ENCODE data around the gene PLEKHA4.
A peak's percentile ranks its signal among the peaks of the same experiment; 100 is the strongest.

Gene PLEKHA4

DNA sequence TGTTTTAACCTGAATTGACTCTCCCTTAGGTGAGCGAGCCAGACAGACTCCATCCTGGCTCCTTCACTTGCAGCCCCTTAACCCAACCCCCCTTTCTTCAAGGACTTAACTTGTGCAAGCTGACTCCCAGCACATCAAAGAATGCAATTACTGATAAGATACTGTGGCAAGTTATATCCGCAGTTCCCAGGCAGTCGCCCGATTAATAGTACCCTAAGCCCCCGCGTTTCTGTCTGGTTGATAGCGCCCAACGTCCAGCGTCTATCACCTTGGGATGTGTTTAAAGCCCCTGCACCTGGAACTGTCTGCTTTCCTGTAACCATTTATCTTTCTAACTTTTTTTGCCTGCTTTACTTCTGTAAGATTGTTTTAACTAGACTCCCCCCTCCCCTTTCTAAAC, 38.3 kb downstream of the PLEKHA4 start:
- no peak for DNase-seq (ENCODE audit: low spot score)

DNA sequence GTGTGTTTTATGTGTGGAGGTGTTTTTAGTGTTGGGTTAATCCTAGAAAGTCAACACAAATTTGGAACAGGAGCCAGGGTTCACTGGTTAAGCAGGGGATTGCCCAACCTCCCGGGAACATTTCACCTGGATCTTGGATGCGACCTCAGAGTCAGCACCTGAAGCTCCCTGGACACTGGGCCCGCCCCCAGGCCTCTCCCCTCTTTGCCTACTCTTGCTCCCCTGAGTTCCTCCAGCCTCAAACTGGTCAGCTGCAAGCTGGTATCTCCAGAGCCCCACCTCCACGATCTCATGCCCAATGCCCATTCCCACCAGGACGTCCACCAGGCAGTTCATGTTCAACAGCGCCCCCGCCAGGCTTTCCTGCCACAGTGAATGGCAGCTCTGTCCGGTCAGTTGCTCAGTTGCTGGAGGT, 41.8 kb downstream of the PLEKHA4 start:
- DNase-seq (ENCODE audit: low spot score), result no peak

GRCh38 chr19:48822514-48822913, 45.9 kb downstream of the PLEKHA4 start:
- DNase-seq (ENCODE audit: low spot score), result no peak

DNA sequence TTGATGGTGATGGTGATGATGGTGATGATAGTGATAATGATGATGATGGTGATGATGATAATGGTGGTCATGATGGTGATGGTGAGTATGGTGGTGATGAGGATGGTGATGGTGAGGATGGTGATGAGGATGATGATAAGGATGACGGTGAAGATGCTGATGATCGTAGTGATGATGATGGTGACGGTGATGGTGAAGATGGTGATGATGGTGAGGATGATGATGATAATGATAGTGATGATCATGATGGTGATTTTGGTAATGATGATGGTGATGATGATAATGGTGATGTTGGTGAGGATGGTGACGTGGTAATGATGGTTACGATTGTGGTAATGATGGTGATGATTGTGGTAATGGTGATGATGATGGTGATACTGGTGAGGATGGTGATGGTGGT, 46.8 kb downstream of the PLEKHA4 start:
- DNase-seq (ENCODE audit: low spot score), result no peak

DNA sequence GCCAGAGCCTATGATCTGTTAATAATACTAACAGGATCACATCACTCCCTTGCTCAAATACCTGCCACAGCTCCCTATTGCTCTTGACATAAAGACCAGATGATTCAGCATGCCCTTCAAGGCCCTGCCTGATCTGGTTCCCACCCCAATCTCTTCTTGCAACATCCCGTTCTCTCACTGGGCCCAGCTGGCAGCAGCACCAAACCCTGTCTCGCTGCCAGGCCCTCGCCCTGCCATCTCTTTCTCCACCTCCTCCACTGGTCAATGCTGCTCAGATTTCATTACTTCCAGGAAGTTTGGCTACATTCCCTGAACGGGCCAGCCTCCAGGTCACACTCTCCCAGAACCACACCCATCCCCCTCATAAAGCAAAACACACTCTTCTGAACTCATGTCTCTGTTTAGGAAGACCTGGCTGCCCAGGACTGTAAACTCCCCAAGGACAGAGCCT, 49.0 kb downstream of the PLEKHA4 start:
- DNase-seq (ENCODE audit: low spot score), result no peak

DNA sequence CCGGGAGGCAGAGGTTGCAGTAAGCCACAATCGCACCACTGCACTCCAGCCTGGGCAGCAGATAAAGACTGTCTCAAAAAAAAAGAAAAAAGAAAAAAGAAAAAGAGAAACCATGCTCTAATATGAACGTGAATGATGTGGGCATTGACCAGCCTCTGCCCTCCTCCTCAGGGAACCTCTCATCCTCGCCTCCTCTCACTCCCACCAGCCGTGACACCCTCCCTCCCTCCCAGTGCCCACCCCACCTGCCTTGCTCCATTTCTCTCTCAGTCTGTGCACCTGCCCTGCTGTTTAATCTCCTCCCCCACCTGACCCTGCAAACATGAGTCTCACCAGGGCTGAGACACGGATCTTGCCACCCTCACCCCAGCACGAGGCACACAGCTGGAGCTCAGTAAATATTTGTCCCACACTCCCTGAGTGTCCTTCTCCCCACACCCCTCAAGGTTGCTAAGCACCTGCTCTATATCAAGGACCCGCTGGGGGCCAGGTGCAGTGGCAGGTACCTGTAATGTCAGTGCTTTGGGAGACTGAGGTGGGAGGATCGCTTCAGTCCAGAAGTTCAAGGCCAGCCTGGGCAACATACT, 50.1 kb downstream of the PLEKHA4 start:
- no peak for DNase-seq (ENCODE audit: low spot score)

DNA sequence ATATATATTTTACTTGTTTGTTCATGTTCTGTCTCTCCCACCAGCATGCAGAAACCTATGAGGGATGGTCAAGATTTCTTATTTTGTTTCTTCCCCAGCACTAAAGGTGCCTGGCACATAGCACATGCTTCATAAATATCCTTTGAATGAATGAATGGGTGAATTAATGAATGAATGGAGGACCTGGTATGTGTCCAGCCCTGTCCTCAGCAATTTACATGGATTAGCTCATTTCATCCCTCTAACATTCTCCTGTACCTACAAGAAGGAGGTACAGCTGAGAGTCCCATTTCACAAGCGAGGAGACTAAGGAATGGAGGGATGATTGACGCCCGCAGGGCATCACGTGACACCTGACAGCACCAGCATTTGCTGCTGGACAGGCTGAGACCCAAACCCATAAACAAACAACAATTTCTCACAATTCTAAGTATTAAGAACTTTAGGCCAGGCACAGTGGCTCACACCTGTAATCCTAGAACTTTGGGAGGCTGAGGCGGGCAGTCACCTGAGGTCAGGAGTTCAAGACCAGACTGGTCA, 50.8 kb downstream of the PLEKHA4 start:
- DNase-seq (ENCODE audit: low spot score), result no peak

GRCh38 chr19:48815870-48816501, 52.4 kb downstream of the PLEKHA4 start:
- no peak for DNase-seq (ENCODE audit: low spot score)

GRCh38 chr19:48814895-48815294, 53.5 kb downstream of the PLEKHA4 start:
- no peak for DNase-seq (ENCODE audit: low spot score)

- DNase-seq (ENCODE audit: low spot score), result no peak
Measured at GRCh38 chr19:48813123-48813913, 55.1 kb downstream of the PLEKHA4 start.

- DNase-seq (ENCODE audit: low spot score), result peak; percentile 61
Measured at GRCh38 chr19:48812094-48812929, 56.1 kb downstream of the PLEKHA4 start.

- no peak for DNase-seq (ENCODE audit: low spot score)
Measured at GRCh38 chr19:48810151-48810550, 58.3 kb downstream of the PLEKHA4 start.

- DNase-seq (ENCODE audit: low spot score), result no peak
Measured at GRCh38 chr19:48807590-48808308, 60.7 kb downstream of the PLEKHA4 start.

DNA sequence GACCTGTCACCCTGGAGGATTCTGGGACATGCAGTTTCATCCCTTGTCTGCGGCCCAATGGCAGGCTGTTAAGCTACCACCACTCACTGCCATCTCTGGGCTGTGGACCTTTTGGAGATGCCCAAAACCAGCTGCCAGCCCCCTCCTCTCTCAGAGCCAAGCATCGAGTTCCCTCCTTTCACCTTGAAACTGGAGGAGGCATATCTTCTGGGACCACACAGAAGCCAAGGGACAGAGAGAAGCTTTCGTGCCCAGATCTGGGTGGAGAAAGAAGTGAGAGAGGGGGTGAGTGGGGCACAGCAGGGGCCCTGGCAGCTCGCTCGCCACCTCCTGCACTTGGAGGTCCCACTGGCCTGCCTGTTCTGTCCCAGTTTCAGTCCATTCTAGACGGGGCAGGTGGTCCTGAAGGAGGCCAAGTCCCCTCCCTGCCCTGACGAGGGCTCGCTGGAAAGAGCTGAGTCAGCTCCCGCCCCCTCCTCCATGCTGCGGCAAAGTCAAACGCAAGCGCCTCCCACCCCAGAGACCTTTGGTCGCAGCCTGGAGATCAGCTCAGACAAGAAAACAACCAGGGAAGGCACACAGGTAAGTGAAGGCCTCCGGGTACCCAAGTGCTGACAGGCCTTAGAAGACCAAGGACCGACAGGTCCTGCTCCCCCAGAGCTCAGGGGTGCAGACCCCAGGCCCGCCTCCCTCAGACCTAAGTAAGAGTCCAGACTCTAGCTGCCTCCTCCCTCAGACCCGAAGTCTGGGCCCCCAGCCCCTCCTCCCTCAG, 61.4 kb downstream of the PLEKHA4 start:
- DNase-seq (ENCODE audit: low spot score), result peak; percentile 34

DNA sequence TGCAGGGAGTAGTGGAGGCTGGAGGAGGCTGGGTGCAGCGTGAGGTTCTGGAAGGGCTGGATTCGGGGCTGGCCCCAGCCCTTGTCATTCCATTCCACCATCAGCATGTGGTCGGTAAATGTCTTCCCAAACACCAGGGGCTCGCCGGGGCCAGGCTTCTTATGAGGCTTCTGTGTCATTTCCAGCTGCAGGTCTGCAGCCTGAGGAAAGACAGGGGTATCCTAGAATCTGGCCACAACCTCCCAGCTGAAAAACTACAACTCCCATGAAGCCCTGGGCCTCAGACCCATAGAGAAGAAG, 61.9 kb downstream of the PLEKHA4 start:
- DNase-seq (ENCODE audit: low spot score), result no peak

- DNase-seq (ENCODE audit: low spot score), result no peak
Measured at GRCh38 chr19:48805452-48805851, 63.0 kb downstream of the PLEKHA4 start.

DNA sequence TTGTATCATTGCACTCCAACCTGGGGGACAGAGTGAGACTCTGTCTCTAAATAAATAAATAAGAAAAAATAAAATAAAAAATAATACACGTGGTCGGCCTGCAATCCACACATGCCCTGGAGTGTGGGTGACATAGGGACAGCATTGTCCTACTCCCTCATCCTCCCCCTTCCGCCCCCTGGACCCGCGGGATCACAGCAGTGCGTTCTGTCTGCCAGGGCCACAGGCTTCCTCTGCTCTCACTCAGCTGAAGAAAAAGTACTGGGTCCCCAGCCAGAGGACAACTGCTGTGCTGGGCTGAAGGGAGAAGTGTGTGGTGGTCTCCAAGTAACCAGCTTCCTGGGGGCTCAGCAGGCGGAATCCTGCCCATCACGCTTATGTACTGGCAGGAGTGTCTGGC, 63.9 kb downstream of the PLEKHA4 start:
- no peak for DNase-seq (ENCODE audit: low spot score)

GRCh38 chr19:48802623-48803022, 65.8 kb downstream of the PLEKHA4 start:
- no peak for DNase-seq (ENCODE audit: low spot score)

GRCh38 chr19:48799358-48800300, 68.8 kb downstream of the PLEKHA4 start:
- DNase-seq (ENCODE audit: low spot score), result no peak

DNA sequence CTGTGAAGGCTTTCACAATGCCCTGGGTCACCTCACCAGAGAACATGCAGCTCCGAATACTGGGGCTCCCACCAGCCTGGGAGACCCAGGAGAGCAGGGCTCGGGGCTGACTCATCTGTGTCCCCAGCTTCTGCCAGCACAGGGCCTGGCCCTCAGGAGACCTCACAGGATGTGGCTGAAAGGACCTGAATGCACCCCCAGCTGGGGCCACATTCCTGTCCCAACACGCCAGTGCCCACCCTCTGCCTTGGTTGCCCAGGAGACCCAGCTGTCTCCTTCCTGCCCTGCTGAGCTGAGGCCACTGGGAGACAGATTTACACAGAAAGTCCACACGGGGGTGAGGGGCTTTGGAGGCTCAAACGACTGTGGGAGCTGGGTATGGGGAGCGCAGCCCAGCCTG, 69.5 kb downstream of the PLEKHA4 start:
- no peak for DNase-seq (ENCODE audit: low spot score)

All from CD4-positive, alpha-beta T cell treated with Interleukin-6 at 100 ng/mL for 8 hours (primary cell).